Testis (tissue), 3 donors: ENCODE data around the gene CAD. TPM values are rescaled to one million over a fixed set of nuclear protein-coding genes. Genes with fewer than 3 reads are reported as not detected.

Source experiments
- DNase-seq: peaks from one replicate; pipeline ENCODE4 v3.0.0-alpha.2; 2019
- H3K27ac ChIP-seq, 2 donors: fragments of 200-600 bp; sonication (generic); one replicate each; pipeline ENCODE4 v1.5.1; 2019
- H3K27me3 ChIP-seq: fragments of 200-600 bp; sonication (generic); one replicate; pipeline ENCODE4 v1.5.1; 2019
- H3K36me3 ChIP-seq: fragments of 200-600 bp; sonication (generic); one replicate; pipeline ENCODE4 v1.5.1; 2017; ENCODE audit warnings: low read depth; ENCODE audit errors: missing control alignments
- H3K4me1 ChIP-seq: fragments of 200-600 bp; sonication (generic); one replicate; pipeline ENCODE4 v1.5.1; 2019
- H3K4me3 ChIP-seq, 2 donors: fragments of 200-600 bp; sonication (generic); one replicate each; pipeline ENCODE4 v1.5.1; 2017 to 2019
- H3K9me3 ChIP-seq: fragments of 200-600 bp; sonication (generic); one replicate; pipeline ENCODE4 v1.5.1; 2017
- POLR2A ChIP-seq: fragments of 450-650 bp; IDR thresholded peaks from one replicate; pipeline ENCODE4 v1.6.1; 2017; ENCODE audit warnings: antibody characterized with exemption, mild to moderate bottlenecking, moderate library complexity
- WGBS, 2 donors: methylation state at CpG; one replicate each; pipeline ENCODE4 v1.1.5; 2018; 5-methylcytosine and 5-hydroxymethylcytosine counted together
- intact Hi-C: fragments of 100-400 bp; cut with DNase I; formaldehyde crosslinking; loops from one replicate; pipeline ENCODE4 v1.15.1; 2023; ENCODE audit warnings: low total_unique reads
- polyA plus RNA-seq: library from polyadenylated mRNA; stranded (reverse); fragments of 350-450 nt; fragmentation: Illumina TruSeq; extraction: RNeasy Lipid Tissue Mini Kit (QIAGEN cat#74804); gene quantifications from one replicate; pipeline ENCODE4 v1.2.3, GENCODE V29; 2014; ENCODE audit warnings: low read depth, low replicate concordance; ENCODE audit not compliant: insufficient read depth
- total RNA-seq, 2 donors: library from RNA; depleted of rRNA; stranded (reverse); fragments of >200 nt; gene quantifications; one replicate each; pipeline ENCODE4 v1.2.3, GENCODE V29; 2016
- TF ChIP-seq, protein P1 (sequence below), 3 experiments: fragments of 450-650 bp in 2 of 3; fragments of 200-600 bp in 1 of 3; sonication (generic) in 1 of 3; IDR thresholded peaks; one replicate each; pipeline ENCODE4 v1.5.1; 2016 to 2019; ENCODE audit warnings: antibody characterized with exemption in 3 of 3, mild to moderate bottlenecking in 2 of 3, moderate library complexity in 1 of 3

CAD gene
- total and polyA plus RNA-seq, 3 donors from 2014 or later, result 40.0 to 66.9 (median 62.5) TPM

- no peak overlapping the region for H3K4me3 ChIP-seq
- H3K4me1 ChIP-seq, result peaks cover 14% of the 10 kb centered on the region
- intact Hi-C loops, result no loop called here
- H3K9me3 ChIP-seq, result no peaks in the 10 kb centered on the region
- no peaks in the 10 kb centered on the region for H3K27me3 ChIP-seq
- no peaks in the 10 kb centered on the region for H3K36me3 ChIP-seq
- H3K27ac ChIP-seq, result peak overlapping the region in 1 of 2 donors; percentile 7
- TF ChIP-seq, protein P1, sequence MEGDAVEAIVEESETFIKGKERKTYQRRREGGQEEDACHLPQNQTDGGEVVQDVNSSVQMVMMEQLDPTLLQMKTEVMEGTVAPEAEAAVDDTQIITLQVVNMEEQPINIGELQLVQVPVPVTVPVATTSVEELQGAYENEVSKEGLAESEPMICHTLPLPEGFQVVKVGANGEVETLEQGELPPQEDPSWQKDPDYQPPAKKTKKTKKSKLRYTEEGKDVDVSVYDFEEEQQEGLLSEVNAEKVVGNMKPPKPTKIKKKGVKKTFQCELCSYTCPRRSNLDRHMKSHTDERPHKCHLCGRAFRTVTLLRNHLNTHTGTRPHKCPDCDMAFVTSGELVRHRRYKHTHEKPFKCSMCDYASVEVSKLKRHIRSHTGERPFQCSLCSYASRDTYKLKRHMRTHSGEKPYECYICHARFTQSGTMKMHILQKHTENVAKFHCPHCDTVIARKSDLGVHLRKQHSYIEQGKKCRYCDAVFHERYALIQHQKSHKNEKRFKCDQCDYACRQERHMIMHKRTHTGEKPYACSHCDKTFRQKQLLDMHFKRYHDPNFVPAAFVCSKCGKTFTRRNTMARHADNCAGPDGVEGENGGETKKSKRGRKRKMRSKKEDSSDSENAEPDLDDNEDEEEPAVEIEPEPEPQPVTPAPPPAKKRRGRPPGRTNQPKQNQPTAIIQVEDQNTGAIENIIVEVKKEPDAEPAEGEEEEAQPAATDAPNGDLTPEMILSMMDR (IDR thresholded peaks at IDR 0.05), result no peak
- TF ChIP-seq POLR2A, result no peak
- DNase-seq, result no peak
- 48 to 51% methylated on average over 2 of the region's 2 CpGs for WGBS, 2 donors
Measured at GRCh38 chr2:27227501-27227900, 10.3 kb downstream of the CAD start.

- DNase-seq, result no peak
- Histone ChIP-seq H3K36me3 (no peaks in the 10 kb centered on the region), H3K4me1 (peaks cover 14% of the 10 kb centered on the region), H3K27me3 (no peaks in the 10 kb centered on the region), H3K27ac (no peak overlapping the region), H3K4me3 (no peak overlapping the region), H3K9me3 (no peaks in the 10 kb centered on the region)
- TF ChIP-seq POLR2A, result no peak
- TF ChIP-seq, protein P1 (IDR thresholded peaks at IDR 0.05), result no peak
- 93 to 94% methylated on average over 9 to 13 of the region's 13 CpGs for WGBS, 2 donors
- intact Hi-C loops, result no loop called here
Measured at GRCh38 chr2:27231921-27232320, 14.8 kb downstream of the CAD start.

DNA sequence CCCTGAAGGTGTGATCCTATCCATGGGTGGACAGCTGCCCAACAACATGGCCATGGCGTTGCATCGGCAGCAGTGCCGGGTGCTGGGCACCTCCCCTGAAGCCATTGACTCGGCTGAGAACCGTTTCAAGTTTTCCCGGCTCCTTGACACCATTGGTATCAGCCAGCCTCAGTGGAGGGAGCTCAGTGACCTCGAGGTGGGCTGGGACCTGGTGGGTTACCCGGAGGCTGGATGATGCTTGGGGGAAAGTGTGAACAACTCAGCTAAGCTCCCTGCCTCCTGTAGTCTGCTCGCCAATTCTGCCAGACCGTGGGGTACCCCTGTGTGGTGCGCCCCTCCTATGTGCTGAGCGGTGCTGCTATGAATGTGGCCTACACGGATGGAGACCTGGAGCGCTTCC, 16.2 kb downstream of the CAD start:
- Histone ChIP-seq H3K4me1 (peaks cover 4% of the 10 kb centered on the region), H3K27ac (no peak overlapping the region), H3K4me3 (no peak overlapping the region), H3K36me3 (no peaks in the 10 kb centered on the region), H3K9me3 (no peaks in the 10 kb centered on the region), H3K27me3 (no peaks in the 10 kb centered on the region)
- DNase-seq, result no peak
- 93% methylated on average over 14 of the region's 14 CpGs; no CpG with 5 or more reads in 1 of the 2 donors for WGBS, 2 donors
- TF ChIP-seq POLR2A, result no peak
- TF ChIP-seq, protein P1 (IDR thresholded peaks at IDR 0.05), result no peak
- intact Hi-C loops, result no loop called here

DNA sequence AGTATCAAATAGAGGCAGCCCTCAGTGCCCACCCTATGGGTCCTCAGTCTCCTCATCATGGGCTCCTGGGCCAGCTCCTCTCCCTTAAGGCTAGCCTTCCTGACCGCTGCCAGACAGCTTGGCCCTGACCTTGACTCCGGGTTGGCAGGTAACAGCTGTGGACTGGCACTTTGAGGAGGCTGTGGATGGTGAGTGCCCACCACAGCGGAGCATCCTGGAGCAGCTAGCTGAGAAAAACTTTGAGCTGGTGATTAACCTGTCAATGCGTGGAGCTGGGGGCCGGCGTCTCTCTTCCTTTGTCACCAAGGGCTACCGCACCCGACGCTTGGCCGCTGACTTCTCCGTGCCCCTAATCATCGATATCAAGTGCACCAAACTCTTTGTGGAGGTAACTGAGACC, 19.0 kb downstream of the CAD start:
- Histone ChIP-seq H3K27ac (no peak overlapping the region), H3K27me3 (no peaks in the 10 kb centered on the region), H3K4me3 (no peak overlapping the region), H3K4me1 (no peaks in the 10 kb centered on the region), H3K36me3 (no peaks in the 10 kb centered on the region), H3K9me3 (no peaks in the 10 kb centered on the region)
- intact Hi-C loops, result no loop called here
- no peak for TF ChIP-seq POLR2A
- TF ChIP-seq, protein P1 (IDR thresholded peaks at IDR 0.05), result no peak
- 87 to 93% methylated on average over 12 of the region's 12 CpGs for WGBS, 2 donors
- no peak for DNase-seq

DNA sequence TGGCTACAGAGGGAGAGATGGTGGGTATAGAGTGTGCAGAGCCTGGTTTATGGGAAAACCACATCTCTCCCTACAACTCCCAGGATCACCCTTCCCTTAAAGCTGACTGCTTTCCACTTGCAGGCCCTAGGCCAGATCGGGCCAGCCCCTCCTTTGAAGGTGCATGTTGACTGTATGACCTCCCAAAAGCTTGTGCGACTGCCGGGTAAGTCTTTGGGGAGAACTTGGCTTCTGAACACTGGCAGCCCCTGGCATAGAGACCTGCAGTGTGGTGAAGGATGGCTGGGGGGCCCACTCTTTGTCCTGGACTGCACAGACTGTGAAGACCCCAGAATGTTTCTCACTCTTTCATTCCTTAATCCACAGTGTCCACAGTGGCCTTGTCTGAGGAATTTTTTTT, 19.5 kb downstream of the CAD start:
- no peaks in the 10 kb centered on the region for H3K36me3 ChIP-seq
- no peak for DNase-seq
- no peak overlapping the region for H3K27ac ChIP-seq
- WGBS, 2 donors, result 92 to 95% methylated on average over 2 to 3 of the region's 3 CpGs
- no peak overlapping the region for H3K4me3 ChIP-seq
- no peaks in the 10 kb centered on the region for H3K27me3 ChIP-seq
- TF ChIP-seq POLR2A, result no peak
- TF ChIP-seq, protein P1 (IDR thresholded peaks at IDR 0.05), result no peak
- intact Hi-C loops, result no loop called here
- H3K4me1 ChIP-seq, result no peaks in the 10 kb centered on the region
- H3K9me3 ChIP-seq, result no peaks in the 10 kb centered on the region
